ENCODE data around the gene BNIP1. TPM values are rescaled to one million over a fixed set of nuclear protein-coding genes. Genes with fewer than 3 reads are reported as not detected.

The BNIP1 gene
- total RNA-seq, 1 donor from 2014 or later = 9.1 TPM

DNA sequence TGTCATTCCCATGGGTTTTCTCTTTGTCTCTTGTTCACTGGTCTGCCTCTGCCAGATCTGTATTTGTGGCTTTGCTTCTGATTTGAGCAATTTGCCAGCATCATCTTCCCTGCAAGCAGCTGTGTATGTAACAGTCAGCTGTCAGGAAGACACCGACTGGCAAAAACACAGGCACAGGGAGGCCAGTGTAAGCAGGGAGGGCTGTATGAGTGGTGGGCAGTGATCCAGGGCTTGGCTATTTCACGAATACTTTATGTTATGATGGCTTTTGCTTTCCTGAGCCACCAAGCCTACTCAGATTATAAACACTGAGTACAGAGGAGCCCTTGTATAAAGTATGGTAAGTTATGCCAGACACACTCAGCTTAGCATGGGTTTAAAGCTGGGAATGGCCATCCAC is 11.6 kb downstream of the BNIP1 start:
- no peak overlapping the region for H3K4me3 ChIP-seq
- no peak for DNase-seq
- H3K27me3 ChIP-seq = no peaks in the 10 kb centered on the region
- H3K4me1 ChIP-seq = no peaks in the 10 kb centered on the region
- TF ChIP-seq, protein P1, sequence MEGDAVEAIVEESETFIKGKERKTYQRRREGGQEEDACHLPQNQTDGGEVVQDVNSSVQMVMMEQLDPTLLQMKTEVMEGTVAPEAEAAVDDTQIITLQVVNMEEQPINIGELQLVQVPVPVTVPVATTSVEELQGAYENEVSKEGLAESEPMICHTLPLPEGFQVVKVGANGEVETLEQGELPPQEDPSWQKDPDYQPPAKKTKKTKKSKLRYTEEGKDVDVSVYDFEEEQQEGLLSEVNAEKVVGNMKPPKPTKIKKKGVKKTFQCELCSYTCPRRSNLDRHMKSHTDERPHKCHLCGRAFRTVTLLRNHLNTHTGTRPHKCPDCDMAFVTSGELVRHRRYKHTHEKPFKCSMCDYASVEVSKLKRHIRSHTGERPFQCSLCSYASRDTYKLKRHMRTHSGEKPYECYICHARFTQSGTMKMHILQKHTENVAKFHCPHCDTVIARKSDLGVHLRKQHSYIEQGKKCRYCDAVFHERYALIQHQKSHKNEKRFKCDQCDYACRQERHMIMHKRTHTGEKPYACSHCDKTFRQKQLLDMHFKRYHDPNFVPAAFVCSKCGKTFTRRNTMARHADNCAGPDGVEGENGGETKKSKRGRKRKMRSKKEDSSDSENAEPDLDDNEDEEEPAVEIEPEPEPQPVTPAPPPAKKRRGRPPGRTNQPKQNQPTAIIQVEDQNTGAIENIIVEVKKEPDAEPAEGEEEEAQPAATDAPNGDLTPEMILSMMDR (IDR thresholded peaks at IDR 0.05) = no peak
- intact Hi-C loops (cut with DNase I) = no loop called here
- H3K9me3 ChIP-seq = no peaks in the 10 kb centered on the region
- ATAC-seq = no peak
- peaks cover 70% of the 10 kb centered on the region for H3K36me3 ChIP-seq
- no peak overlapping the region for H3K27ac ChIP-seq

DNA sequence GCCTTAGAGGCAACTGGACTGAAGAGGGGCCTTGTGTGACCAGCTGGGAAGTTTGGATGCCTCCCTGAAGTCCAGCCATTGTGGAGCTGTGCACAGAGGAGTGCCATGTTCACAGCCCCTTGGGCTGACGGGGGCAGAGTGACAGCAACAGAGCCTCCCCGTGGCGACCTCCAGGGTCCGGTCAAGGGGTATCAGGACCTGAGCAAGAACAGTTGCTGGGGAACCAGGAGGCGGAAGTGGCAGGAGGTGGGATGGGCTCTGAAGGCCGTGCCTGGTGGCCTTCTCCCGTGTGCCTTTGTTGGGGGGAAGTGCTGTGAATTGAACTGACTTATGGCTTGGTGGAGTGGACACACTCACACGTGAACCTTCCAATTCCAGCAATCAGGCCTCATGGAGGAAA is 14.0 kb downstream of the BNIP1 start:
- no peaks in the 10 kb centered on the region for H3K27me3 ChIP-seq
- ATAC-seq (no peak), DNase-seq (no peak)
- TF ChIP-seq, protein P1 (IDR thresholded peaks at IDR 0.05) = no peak
- no peaks in the 10 kb centered on the region for H3K4me1 ChIP-seq
- H3K9me3 ChIP-seq = no peaks in the 10 kb centered on the region
- H3K36me3 ChIP-seq = peaks cover 79% of the 10 kb centered on the region
- intact Hi-C loops (cut with DNase I) = no loop called here
- H3K27ac ChIP-seq = no peak overlapping the region
- no peak overlapping the region for H3K4me3 ChIP-seq

DNA sequence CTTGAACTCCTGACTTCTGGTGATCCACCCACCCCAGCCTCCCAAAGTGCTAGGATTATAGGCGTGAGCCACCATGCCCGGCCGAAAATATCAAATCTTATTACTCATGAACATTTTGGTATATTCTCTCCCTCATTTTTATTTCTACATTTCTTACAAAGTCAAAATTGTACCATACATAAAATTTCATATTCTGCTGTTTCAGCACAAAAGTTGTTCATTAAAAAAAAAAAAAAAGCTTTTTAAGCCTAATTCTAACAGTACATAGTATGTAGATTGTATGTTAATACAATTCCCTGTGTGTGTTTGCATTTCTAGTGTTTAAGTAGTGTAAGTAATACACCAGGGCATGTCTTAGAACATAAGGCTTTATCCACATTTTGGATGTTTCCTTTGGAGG is 14.9 kb downstream of the BNIP1 start:
- no peak for ATAC-seq
- H3K9me3 ChIP-seq = no peaks in the 10 kb centered on the region
- no peak overlapping the region for H3K4me3 ChIP-seq
- H3K4me1 ChIP-seq = no peaks in the 10 kb centered on the region
- no peak for DNase-seq
- intact Hi-C loops (cut with DNase I) = no loop called here
- H3K27ac ChIP-seq = no peak overlapping the region
- TF ChIP-seq, protein P1 (IDR thresholded peaks at IDR 0.05) = no peak
- peaks cover 84% of the 10 kb centered on the region for H3K36me3 ChIP-seq
- no peaks in the 10 kb centered on the region for H3K27me3 ChIP-seq

DNA sequence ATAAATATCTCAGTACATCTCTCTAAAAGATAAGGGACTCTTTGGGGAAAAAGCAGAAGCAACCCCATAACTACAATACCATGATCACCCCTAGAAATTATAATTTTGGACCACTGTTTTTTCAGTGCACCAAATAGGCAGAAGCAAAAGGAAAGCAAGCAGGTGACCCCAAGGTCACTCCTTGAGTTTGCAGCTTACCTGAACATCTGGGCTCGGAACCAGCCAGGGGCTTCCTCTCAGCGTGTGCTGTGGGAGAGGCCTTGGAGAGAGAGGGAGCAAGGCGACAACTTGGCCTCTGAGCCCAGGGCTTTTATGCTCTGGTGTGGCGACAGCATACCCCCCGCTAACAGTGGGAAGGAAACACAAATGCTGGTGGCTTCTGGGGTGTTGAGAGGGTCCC is 16.8 kb downstream of the BNIP1 start:
- TF ChIP-seq, protein P1 (IDR thresholded peaks at IDR 0.05) = no peak
- Histone ChIP-seq H3K36me3 (peaks cover 71% of the 10 kb centered on the region), H3K4me3 (no peak overlapping the region), H3K4me1 (no peaks in the 10 kb centered on the region), H3K9me3 (no peaks in the 10 kb centered on the region), H3K27ac (no peak overlapping the region), H3K27me3 (no peaks in the 10 kb centered on the region)
- no peak for ATAC-seq
- intact Hi-C loops (cut with DNase I) = no loop called here
- no peak for DNase-seq

DNA sequence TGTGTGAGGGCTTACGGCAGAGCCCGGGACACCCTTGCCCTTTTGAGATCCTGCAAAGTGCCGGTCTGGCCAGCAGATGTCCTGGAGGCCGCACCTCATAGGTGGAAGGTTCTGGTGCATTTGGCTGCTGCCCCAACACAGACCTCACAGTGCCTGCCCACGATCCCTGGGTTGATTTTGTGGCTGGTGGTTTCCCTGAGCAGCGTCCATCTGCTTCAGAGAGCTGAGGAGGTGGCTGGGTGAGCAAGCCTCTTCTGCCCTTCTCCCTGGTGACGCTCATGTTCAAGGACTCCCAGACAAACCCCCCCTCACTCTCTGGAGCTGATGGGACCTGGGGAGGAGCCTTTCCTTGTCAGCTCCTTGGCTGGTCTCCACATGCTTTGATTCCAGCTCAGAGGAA is 18.9 kb downstream of the BNIP1 start:
- Histone ChIP-seq H3K9me3 (no peaks in the 10 kb centered on the region), H3K36me3 (peaks cover 62% of the 10 kb centered on the region), H3K27me3 (no peaks in the 10 kb centered on the region), H3K4me1 (no peaks in the 10 kb centered on the region), H3K27ac (no peak overlapping the region), H3K4me3 (no peak overlapping the region)
- intact Hi-C loops (cut with DNase I) = no loop called here
- TF ChIP-seq, protein P1 (IDR thresholded peaks at IDR 0.05) = no peak
- ATAC-seq = no peak
- no peak for DNase-seq

Data from upper lobe of right lung (tissue), 1 donor.